ENCODE data around the gene ARHGAP15. TPM values are rescaled to one million over a fixed set of nuclear protein-coding genes. Genes with fewer than 3 reads are reported as not detected.

Gene ARHGAP15
- total and polyA plus RNA-seq, 4 donors: 3.8 to 17.9 (median 13.2) TPM

DNA sequence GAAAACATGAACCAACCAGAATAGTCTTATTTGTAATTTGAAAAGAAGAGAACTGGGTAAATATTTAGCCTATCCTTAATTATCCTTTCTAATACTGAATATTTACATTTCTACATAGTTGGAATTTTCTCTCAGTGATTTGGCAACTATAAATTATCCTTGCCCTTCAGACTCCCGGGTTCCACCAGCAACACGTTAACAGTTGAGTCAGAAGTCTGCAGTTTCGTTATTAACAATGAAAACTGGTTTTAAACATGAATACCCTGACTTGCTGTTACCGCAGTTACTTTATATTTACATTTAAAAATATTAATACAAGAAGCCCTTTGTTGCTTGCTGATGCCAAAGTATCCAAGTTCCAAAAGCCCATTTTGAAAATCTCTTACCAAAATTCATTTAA, 673.0 kb downstream of the ARHGAP15 start:
- peaks cover 0 to 4% (median 0%) of the 10 kb centered on the region in 4 donors for H3K27me3 ChIP-seq (ENCODE audit: control insufficient read depth in 4 of 4, insufficient read depth in 4 of 4, low read length in 3 of 4)
- TF ChIP-seq GABPA (IDR thresholded peaks at IDR 0.05 in 1 of 2, conservative IDR thresholded peaks at IDR 0.05 in 1 of 2) (no peak), FOXA1 (IDR thresholded peaks at IDR 0.05) (no peak), YY1 (IDR thresholded peaks at IDR 0.05) (no peak), HNF4A (conservative IDR thresholded peaks at IDR 0.05) (no peak), REST (IDR thresholded peaks at IDR 0.05) (no peak)
- 71% methylated on average over 4 of the region's 4 CpGs for WGBS
- H3K9ac ChIP-seq (ENCODE audit: low read depth in 1 of 2, low read length in 2 of 2): no peak overlapping the region
- H3K36me3 ChIP-seq (ENCODE audit: control insufficient read depth in 4 of 4, insufficient read depth in 3 of 4, low read depth in 1 of 4, low read length in 3 of 4): no peaks in the 10 kb centered on the region
- H3K4me3 ChIP-seq (ENCODE audit: low read depth in 1 of 3, low read length in 3 of 3): no peak overlapping the region
- no peak overlapping the region for H3K27ac ChIP-seq (ENCODE audit: low read depth in 1 of 2, low read length in 2 of 2)
- H3K4me1 ChIP-seq (ENCODE audit: control insufficient read depth in 4 of 4, insufficient read depth in 4 of 4, low read length in 3 of 4): no peaks in the 10 kb centered on the region
- no peak for DNase-seq (ENCODE audit: low spot score)
- no peaks in the 10 kb centered on the region for H3K9me3 ChIP-seq (ENCODE audit: control insufficient read depth in 4 of 4, low read length in 3 of 4)

DNA sequence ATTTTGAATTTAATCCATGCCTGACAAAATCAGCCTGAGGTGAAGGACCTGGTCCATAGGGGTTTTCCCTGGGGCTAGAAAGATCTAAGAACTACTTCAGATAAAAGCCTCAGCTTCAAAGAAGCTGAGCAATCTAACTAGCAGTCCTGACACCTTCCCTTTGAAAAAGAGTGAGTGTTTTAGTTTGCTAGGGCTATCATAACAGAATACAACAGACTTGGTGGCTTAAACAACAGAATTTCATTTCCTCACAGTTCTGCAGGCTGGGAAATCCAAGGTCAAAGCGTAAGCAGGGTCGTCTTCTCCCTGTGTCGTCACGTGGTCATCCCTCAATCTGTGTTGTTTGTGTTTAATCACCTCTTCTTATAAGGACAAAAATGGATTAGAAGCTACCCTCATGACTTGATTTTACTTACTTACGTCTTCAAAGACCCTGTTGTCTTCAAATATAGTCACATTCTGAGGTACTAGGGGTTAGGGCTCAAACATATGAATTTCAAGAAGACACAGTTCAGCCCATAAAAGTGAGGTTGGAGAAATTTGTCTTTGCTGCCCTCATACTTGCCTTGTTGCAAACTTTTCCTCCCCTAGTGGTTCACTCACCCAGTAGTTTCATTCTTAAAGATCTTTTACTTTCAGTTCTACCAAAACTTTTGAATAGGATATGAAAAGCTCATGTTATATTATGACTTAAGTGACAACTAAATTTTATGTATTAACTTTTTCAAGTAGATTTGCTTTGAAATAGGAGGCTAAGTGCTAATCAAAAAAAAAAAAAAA, 673.8 kb downstream of the ARHGAP15 start:
- Histone ChIP-seq H3K27ac (ENCODE audit: low read depth in 1 of 2, low read length in 2 of 2) (no peak overlapping the region), H3K4me3 (ENCODE audit: low read depth in 1 of 3, low read length in 3 of 3) (no peak overlapping the region), H3K36me3 (ENCODE audit: control insufficient read depth in 4 of 4, insufficient read depth in 3 of 4, low read depth in 1 of 4, low read length in 3 of 4) (no peaks in the 10 kb centered on the region), H3K4me1 (ENCODE audit: control insufficient read depth in 4 of 4, insufficient read depth in 4 of 4, low read length in 3 of 4) (no peaks in the 10 kb centered on the region), H3K9ac (ENCODE audit: low read depth in 1 of 2, low read length in 2 of 2) (no peak overlapping the region), H3K9me3 (ENCODE audit: control insufficient read depth in 4 of 4, low read length in 3 of 4) (no peaks in the 10 kb centered on the region), H3K27me3 (ENCODE audit: control insufficient read depth in 4 of 4, insufficient read depth in 4 of 4, low read length in 3 of 4) (peaks cover 0 to 4% (median 0%) of the 10 kb centered on the region in 4 donors)
- no peak for TF ChIP-seq RAD21 (IDR thresholded peaks at IDR 0.05)
- TF ChIP-seq HNF4G (IDR thresholded peaks at IDR 0.05): no peak
- no peak for TF ChIP-seq NR2F2 (IDR thresholded peaks at IDR 0.05)
- TF ChIP-seq REST (IDR thresholded peaks at IDR 0.05): no peak
- TF ChIP-seq ZBTB33 (IDR thresholded peaks at IDR 0.05): no peak
- TF ChIP-seq YY1 (IDR thresholded peaks at IDR 0.05): no peak
- no peak for TF ChIP-seq GABPA (IDR thresholded peaks at IDR 0.05 in 1 of 2, conservative IDR thresholded peaks at IDR 0.05 in 1 of 2)
- no peak for TF ChIP-seq JUND (IDR thresholded peaks at IDR 0.05)
- no peak for TF ChIP-seq SP1 (IDR thresholded peaks at IDR 0.05)
- no peak for TF ChIP-seq RXRA (IDR thresholded peaks at IDR 0.05)
- no peak for TF ChIP-seq MAX (IDR thresholded peaks at IDR 0.05)
- no peak for TF ChIP-seq CTCF (IDR thresholded peaks at IDR 0.05; ENCODE audit: low read depth, low read length, missing input control)
- TF ChIP-seq FOXA2 (IDR thresholded peaks at IDR 0.05): no peak
- no peak for TF ChIP-seq ATF3 (IDR thresholded peaks at IDR 0.05)
- no peak for TF ChIP-seq FOXA1 (IDR thresholded peaks at IDR 0.05)
- TF ChIP-seq HNF4A (conservative IDR thresholded peaks at IDR 0.05): no peak
- no peak for TF ChIP-seq EGR1 (IDR thresholded peaks at IDR 0.05; ENCODE audit: low read depth in 2 of 2)
- no peak for TF ChIP-seq TAF1 (conservative IDR thresholded peaks at IDR 0.05)
- DNase-seq (ENCODE audit: low spot score): no peak
- WGBS: 66% methylated on average over 5 of the region's 5 CpGs

Measured in liver (tissue), 9 donors.